ENCODE results near the gene BRD3.
A peak's percentile ranks its signal among the peaks of the same experiment; 100 is the strongest.

The BRD3 gene

DNA sequence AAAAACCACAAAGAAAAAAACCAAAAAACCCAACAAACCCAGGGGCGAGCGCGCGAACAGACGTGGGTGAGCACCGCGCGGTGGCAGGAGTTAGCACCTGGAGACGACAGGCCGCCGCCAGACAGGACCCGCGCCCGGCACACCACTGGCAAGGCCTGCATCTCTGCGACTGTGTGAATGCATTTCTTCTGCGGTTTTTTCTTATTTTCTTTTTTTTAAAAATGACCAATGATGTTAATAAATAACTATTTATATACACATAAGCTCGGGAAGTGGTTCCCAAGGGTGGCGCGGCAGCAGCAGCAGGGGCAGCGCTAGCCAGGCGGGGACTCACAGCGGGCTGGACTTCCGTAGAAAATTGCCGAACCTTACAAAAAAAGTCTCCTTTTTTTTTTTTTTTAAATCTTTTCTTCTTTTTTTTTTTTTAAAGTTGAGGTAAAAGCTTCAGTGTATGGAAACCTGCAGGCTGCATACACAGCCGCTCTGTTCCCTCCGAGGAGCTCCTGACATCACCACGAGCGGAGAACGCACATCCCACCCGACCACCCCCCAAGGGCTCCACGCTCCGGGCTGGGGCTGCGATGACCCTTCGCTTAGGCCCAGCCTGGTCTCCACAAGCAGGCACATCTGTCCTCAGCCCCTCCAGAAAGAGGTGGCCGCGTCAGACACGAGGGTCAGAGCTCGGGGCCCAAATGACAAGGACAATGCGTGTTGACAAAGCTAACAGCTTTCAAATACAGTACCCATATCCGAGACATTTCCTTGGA lies 35.2 kb downstream of the BRD3 start:
- no peak overlapping the region for H3K27ac ChIP-seq (ENCODE audit: low read depth, low read length)
- no peaks in the 10 kb centered on the region for H3K9me3 ChIP-seq (ENCODE audit: control insufficient read depth in 5 of 5, low read length in 5 of 5)
- no peaks in the 10 kb centered on the region for H3K27me3 ChIP-seq (ENCODE audit: control insufficient read depth in 5 of 5, insufficient read depth in 4 of 5, low read length in 5 of 5)
- peaks cover 0 to 66% (median 53%) of the 10 kb centered on the region in 5 donors for H3K36me3 ChIP-seq (ENCODE audit: control insufficient read depth in 5 of 5, insufficient read depth in 5 of 5, low read length in 5 of 5)
- H3K9ac ChIP-seq (ENCODE audit: low read length in 5 of 5) = no peak overlapping the region
- peaks cover 2 to 23% (median 16%) of the 10 kb centered on the region in 5 donors for H3K4me1 ChIP-seq (ENCODE audit: control insufficient read depth in 5 of 5, insufficient read depth in 5 of 5, low read length in 5 of 5)
- H3K4me3 ChIP-seq (ENCODE audit: low read depth in 1 of 5, low read length in 5 of 5) = no peak overlapping the region

GRCh38 chr9:134031783-134032182 lies 36.0 kb downstream of the BRD3 start:
- no peak overlapping the region for H3K9ac ChIP-seq (ENCODE audit: low read length in 5 of 5)
- H3K27ac ChIP-seq (ENCODE audit: low read depth, low read length) = no peak overlapping the region
- peaks cover 0 to 67% (median 54%) of the 10 kb centered on the region in 5 donors for H3K36me3 ChIP-seq (ENCODE audit: control insufficient read depth in 5 of 5, insufficient read depth in 5 of 5, low read length in 5 of 5)
- peaks cover 2 to 23% (median 16%) of the 10 kb centered on the region in 5 donors for H3K4me1 ChIP-seq (ENCODE audit: control insufficient read depth in 5 of 5, insufficient read depth in 5 of 5, low read length in 5 of 5)
- H3K9me3 ChIP-seq (ENCODE audit: control insufficient read depth in 5 of 5, low read length in 5 of 5) = no peaks in the 10 kb centered on the region
- H3K27me3 ChIP-seq (ENCODE audit: control insufficient read depth in 5 of 5, insufficient read depth in 4 of 5, low read length in 5 of 5) = no peaks in the 10 kb centered on the region
- H3K4me3 ChIP-seq (ENCODE audit: low read depth in 1 of 5, low read length in 5 of 5) = no peak overlapping the region

DNA sequence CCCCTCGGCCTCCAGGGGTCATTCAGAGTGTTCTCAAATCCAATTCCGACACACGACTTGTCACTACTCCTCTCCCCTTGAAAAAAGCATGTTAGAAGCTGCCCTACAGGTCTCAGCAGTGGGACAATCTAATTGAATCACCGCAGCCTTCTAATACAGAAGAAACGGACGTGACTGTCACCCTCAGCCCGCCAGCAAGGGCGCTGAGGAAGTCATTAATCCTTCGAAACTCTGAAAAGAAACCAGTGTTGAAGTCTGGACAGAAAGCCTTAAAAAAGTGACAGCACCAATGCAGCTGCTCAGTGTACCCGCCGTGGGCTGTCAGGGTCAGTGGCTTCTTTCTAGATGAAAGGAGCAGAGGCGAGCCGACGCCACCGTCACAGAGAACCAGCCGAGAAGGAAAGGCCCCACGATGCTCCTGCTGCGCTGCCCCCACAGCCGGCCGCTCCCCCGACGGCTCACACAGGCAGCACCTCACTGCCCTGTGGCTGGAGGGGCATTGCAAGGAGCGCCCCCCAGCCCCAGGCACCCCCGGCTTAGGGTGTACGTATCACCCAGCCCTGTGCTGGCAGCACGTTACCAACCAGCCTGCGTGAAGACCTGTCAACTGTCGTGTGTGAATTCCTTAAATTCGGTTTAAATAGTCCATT lies 36.9 kb downstream of the BRD3 start:
- no peak overlapping the region for H3K9ac ChIP-seq (ENCODE audit: low read length in 5 of 5)
- no peaks in the 10 kb centered on the region for H3K9me3 ChIP-seq (ENCODE audit: control insufficient read depth in 5 of 5, low read length in 5 of 5)
- H3K4me1 ChIP-seq (ENCODE audit: control insufficient read depth in 5 of 5, insufficient read depth in 5 of 5, low read length in 5 of 5) = peaks cover 2 to 31% (median 23%) of the 10 kb centered on the region in 5 donors
- H3K4me3 ChIP-seq (ENCODE audit: low read depth in 1 of 5, low read length in 5 of 5) = no peak overlapping the region
- H3K27ac ChIP-seq (ENCODE audit: low read depth, low read length) = no peak overlapping the region
- H3K36me3 ChIP-seq (ENCODE audit: control insufficient read depth in 5 of 5, insufficient read depth in 5 of 5, low read length in 5 of 5) = peaks cover 0 to 60% (median 48%) of the 10 kb centered on the region in 5 donors
- H3K27me3 ChIP-seq (ENCODE audit: control insufficient read depth in 5 of 5, insufficient read depth in 4 of 5, low read length in 5 of 5) = no peaks in the 10 kb centered on the region

DNA sequence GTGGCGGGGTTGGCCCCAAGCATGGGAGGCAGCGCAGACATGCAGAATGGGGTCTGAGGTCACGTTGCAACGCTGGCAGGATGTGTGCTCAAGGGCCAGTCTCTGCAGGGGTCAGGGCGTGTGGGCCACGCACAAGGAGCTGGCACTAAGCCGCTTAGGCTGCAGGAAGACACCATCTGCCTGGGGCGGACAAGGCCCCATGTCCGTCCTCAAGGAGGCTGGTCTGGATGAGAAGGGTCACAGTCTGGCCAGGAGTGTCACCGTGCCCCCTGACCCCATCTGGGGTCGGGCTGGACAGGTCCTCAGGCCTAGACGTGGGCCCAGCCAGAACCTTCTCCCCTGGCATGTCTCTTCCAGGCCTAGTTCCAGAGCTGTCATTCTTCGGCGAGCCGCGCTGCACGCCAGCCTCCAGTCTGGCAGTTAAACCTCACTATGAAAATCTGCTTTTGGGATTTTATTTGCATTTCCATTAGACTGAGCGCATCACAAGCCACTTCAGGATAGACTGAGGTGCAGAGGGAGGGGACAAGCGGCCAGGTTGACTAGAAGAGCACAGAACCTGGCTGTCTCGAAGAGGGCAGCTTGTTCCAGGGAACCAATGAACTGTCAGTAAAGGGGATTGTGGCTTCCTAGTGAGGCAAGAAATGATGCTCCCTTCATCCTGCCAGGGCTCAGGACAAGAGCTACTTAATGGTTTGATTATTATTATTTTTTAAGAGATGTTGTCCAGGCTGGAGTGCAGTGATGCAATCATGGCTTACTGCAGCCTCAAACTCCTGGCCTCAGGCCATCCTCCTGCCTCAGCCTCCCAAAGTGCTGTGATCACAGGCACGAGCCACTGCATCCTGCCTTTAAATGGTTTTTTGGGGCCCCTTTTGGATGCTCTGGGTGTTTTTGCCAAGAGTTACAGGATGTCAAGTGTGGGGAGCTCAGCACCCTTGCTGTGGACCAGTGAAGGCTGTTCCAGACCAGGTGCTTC lies 38.3 kb downstream of the BRD3 start:
- Histone ChIP-seq H3K4me1 (ENCODE audit: control insufficient read depth in 5 of 5, insufficient read depth in 5 of 5, low read length in 5 of 5) (peaks cover 3 to 38% (median 30%) of the 10 kb centered on the region in 5 donors), H3K36me3 (ENCODE audit: control insufficient read depth in 5 of 5, insufficient read depth in 5 of 5, low read length in 5 of 5) (peaks cover 0 to 46% (median 34%) of the 10 kb centered on the region in 5 donors), H3K27ac (ENCODE audit: low read depth, low read length) (peak overlapping the region; percentile 16), H3K27me3 (ENCODE audit: control insufficient read depth in 5 of 5, insufficient read depth in 4 of 5, low read length in 5 of 5) (no peaks in the 10 kb centered on the region), H3K9ac (ENCODE audit: low read length in 5 of 5) (no peak overlapping the region), H3K4me3 (ENCODE audit: low read depth in 1 of 5, low read length in 5 of 5) (no peak overlapping the region), H3K9me3 (ENCODE audit: control insufficient read depth in 5 of 5, low read length in 5 of 5) (no peaks in the 10 kb centered on the region)

DNA sequence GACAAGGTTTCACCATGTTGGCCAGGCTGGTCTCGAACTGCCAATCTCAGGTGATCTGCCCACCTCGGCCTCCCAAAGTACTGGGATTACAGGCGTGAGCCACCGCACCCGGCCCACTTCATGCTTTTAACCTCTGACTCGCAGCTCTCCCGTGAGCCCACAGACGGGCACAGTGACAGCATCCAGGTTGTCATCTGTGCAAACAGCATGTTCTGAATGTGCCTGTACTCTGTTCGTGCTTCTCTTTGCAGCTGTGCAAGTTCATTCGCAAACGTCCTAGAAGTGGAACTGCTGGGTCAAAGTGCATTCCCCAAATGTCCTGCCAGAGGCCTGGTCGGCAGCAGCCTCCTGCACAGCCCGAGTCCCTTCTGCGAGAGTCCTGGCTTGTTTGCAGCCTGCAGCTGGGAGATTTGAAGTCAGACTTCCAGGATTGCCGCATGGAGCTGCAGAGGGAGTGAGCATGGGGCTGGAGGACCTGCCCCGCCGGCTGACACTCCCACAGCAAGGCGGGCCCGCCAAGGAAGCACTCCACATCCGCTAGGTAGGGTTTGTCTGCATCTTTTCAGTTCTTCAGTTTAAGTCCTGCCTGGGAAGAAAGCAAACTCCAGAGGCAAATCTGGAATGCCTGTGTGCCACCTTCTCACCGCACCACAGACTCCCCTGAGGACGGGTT lies 39.1 kb downstream of the BRD3 start:
- peak overlapping the region; percentile 16 for H3K27ac ChIP-seq (ENCODE audit: low read depth, low read length)
- H3K4me3 ChIP-seq (ENCODE audit: low read depth in 1 of 5, low read length in 5 of 5) = peak overlapping the region in 1 of 5 donors; percentile 25
- no peaks in the 10 kb centered on the region for H3K9me3 ChIP-seq (ENCODE audit: control insufficient read depth in 5 of 5, low read length in 5 of 5)
- no peaks in the 10 kb centered on the region for H3K27me3 ChIP-seq (ENCODE audit: control insufficient read depth in 5 of 5, insufficient read depth in 4 of 5, low read length in 5 of 5)
- H3K36me3 ChIP-seq (ENCODE audit: control insufficient read depth in 5 of 5, insufficient read depth in 5 of 5, low read length in 5 of 5) = peaks cover 0 to 38% (median 26%) of the 10 kb centered on the region in 5 donors
- H3K4me1 ChIP-seq (ENCODE audit: control insufficient read depth in 5 of 5, insufficient read depth in 5 of 5, low read length in 5 of 5) = peaks cover 3 to 42% (median 33%) of the 10 kb centered on the region in 5 donors
- no peak overlapping the region for H3K9ac ChIP-seq (ENCODE audit: low read length in 5 of 5)

DNA sequence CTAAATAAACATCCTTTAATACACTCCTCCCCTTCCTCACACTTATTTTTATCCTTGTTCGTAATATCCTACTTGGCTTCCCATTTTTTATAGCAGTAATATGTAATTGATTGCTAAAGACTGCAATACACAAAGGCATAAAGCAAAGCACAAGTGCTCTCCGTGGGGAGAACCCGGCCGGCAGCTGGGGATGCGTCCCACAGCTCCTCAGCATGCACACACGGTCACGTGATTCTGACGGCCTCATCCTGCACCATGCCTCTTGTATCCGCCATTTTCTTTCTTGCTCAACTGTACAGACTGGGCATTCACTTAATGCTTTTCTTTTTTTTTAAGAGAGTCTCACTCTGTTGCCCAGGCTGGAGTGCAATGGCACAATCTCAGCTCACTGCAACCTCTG lies 39.8 kb downstream of the BRD3 start:
- Histone ChIP-seq H3K4me3 (ENCODE audit: low read depth in 1 of 5, low read length in 5 of 5) (no peak overlapping the region), H3K9ac (ENCODE audit: low read length in 5 of 5) (no peak overlapping the region), H3K27ac (ENCODE audit: low read depth, low read length) (no peak overlapping the region), H3K27me3 (ENCODE audit: control insufficient read depth in 5 of 5, insufficient read depth in 4 of 5, low read length in 5 of 5) (no peaks in the 10 kb centered on the region), H3K36me3 (ENCODE audit: control insufficient read depth in 5 of 5, insufficient read depth in 5 of 5, low read length in 5 of 5) (peaks cover 0 to 31% (median 19%) of the 10 kb centered on the region in 5 donors), H3K9me3 (ENCODE audit: control insufficient read depth in 5 of 5, low read length in 5 of 5) (no peaks in the 10 kb centered on the region), H3K4me1 (ENCODE audit: control insufficient read depth in 5 of 5, insufficient read depth in 5 of 5, low read length in 5 of 5) (peaks cover 3 to 42% (median 33%) of the 10 kb centered on the region in 5 donors)

DNA sequence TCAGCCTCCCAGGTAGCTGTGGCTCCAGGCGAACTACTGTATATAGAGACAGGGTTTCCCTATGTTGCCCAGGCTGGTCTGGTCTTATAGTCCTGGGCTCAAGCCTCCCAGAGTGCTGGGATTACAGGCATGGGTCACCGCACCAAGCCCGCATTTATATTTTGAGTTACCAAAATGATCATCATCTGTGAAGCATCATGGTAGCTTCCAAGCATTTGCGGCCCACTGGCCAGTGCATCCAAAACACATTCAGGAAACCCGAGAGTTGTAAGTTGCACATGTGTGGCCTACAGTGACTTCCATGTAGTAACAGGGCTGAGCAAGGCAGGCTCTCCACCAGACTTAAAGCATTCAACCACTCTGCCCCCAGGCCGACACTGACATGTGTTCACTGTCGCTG lies 40.3 kb downstream of the BRD3 start:
- Histone ChIP-seq H3K36me3 (ENCODE audit: control insufficient read depth in 5 of 5, insufficient read depth in 5 of 5, low read length in 5 of 5) (peaks cover 0 to 26% (median 16%) of the 10 kb centered on the region in 5 donors), H3K27ac (ENCODE audit: low read depth, low read length) (no peak overlapping the region), H3K4me1 (ENCODE audit: control insufficient read depth in 5 of 5, insufficient read depth in 5 of 5, low read length in 5 of 5) (peaks cover 3 to 42% (median 33%) of the 10 kb centered on the region in 5 donors), H3K4me3 (ENCODE audit: low read depth in 1 of 5, low read length in 5 of 5) (no peak overlapping the region), H3K9ac (ENCODE audit: low read length in 5 of 5) (no peak overlapping the region), H3K9me3 (ENCODE audit: control insufficient read depth in 5 of 5, low read length in 5 of 5) (no peaks in the 10 kb centered on the region), H3K27me3 (ENCODE audit: control insufficient read depth in 5 of 5, insufficient read depth in 4 of 5, low read length in 5 of 5) (no peaks in the 10 kb centered on the region)

- Histone ChIP-seq H3K9me3 (ENCODE audit: control insufficient read depth in 5 of 5, low read length in 5 of 5) (no peaks in the 10 kb centered on the region), H3K4me3 (ENCODE audit: low read depth in 1 of 5, low read length in 5 of 5) (no peak overlapping the region), H3K27me3 (ENCODE audit: control insufficient read depth in 5 of 5, insufficient read depth in 4 of 5, low read length in 5 of 5) (no peaks in the 10 kb centered on the region), H3K4me1 (ENCODE audit: control insufficient read depth in 5 of 5, insufficient read depth in 5 of 5, low read length in 5 of 5) (peaks cover 3 to 42% (median 33%) of the 10 kb centered on the region in 5 donors), H3K9ac (ENCODE audit: low read length in 5 of 5) (no peak overlapping the region), H3K36me3 (ENCODE audit: control insufficient read depth in 5 of 5, insufficient read depth in 5 of 5, low read length in 5 of 5) (peaks cover 0 to 23% (median 16%) of the 10 kb centered on the region in 5 donors), H3K27ac (ENCODE audit: low read depth, low read length) (no peak overlapping the region)
Measured at GRCh38 chr9:134026981-134027380, 40.8 kb downstream of the BRD3 start.

DNA sequence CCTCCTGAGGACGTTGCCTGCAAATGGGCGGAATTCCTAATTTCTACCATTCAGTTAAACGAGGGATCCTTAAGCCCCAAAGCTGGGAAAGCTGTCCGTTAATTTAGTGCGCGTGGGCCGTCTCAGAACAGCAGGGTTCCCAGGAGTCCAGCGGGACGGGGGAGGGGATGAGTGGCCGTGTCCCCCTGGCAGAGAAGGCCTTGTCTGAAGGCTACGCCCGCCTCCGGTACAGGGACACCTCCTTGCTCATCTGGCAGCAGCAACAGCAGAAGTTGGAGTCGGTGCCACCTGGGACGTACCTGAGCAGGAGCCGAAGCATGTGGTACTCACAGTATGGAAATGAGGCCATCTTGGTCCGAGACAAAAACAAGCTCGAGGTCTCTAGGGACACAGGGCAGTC lies 41.2 kb downstream of the BRD3 start:
- no peaks in the 10 kb centered on the region for H3K9me3 ChIP-seq (ENCODE audit: control insufficient read depth in 5 of 5, low read length in 5 of 5)
- peak overlapping the region in 1 of 5 donors; percentile 83 for H3K4me3 ChIP-seq (ENCODE audit: low read depth in 1 of 5, low read length in 5 of 5)
- H3K9ac ChIP-seq (ENCODE audit: low read length in 5 of 5) = no peak overlapping the region
- H3K36me3 ChIP-seq (ENCODE audit: control insufficient read depth in 5 of 5, insufficient read depth in 5 of 5, low read length in 5 of 5) = peaks cover 0 to 19% (median 12%) of the 10 kb centered on the region in 5 donors
- no peaks in the 10 kb centered on the region for H3K27me3 ChIP-seq (ENCODE audit: control insufficient read depth in 5 of 5, insufficient read depth in 4 of 5, low read length in 5 of 5)
- peaks cover 3 to 42% (median 33%) of the 10 kb centered on the region in 5 donors for H3K4me1 ChIP-seq (ENCODE audit: control insufficient read depth in 5 of 5, insufficient read depth in 5 of 5, low read length in 5 of 5)
- no peak overlapping the region for H3K27ac ChIP-seq (ENCODE audit: low read depth, low read length)

Measured in subcutaneous abdominal adipose tissue (tissue), 5 donors.